HTR-8/SVneo (cell line): ENCODE data around the gene DIPK1A.

Source experiments
- DNase-seq: peaks from one replicate; pipeline ENCODE4 v3.0.0; 2011; ENCODE audit warnings: low spot score, mixed read lengths; ENCODE audit not compliant: insufficient read length
- FAIRE-seq: peaks from 2 replicates; lab custom pipeline; 2011; peaks lifted over from hg19 to GRCh38; lab: Jason Lieb, UNC

DIPK1A gene

DNA sequence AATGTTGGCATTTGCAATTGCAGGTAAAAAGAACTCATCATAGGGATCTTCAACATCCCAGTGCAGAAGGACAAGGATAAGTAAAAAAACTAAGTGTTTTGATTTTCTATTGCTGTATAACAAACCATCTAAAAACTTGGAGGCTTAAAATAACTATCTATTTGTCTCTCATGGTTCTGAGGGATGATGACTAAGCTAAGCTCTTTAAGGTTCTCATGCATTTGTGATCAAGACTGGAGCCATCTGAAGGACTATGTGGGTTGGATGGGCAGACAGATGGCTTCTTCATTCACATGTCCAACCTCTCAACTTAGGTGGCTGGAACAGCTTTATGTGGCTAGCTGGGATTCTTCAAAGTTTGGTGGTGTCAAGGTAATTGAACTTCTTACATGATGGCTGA is 78.0 kb downstream of the DIPK1A start:
- DNase-seq, result no peak
- FAIRE-seq, result no peak

DNA sequence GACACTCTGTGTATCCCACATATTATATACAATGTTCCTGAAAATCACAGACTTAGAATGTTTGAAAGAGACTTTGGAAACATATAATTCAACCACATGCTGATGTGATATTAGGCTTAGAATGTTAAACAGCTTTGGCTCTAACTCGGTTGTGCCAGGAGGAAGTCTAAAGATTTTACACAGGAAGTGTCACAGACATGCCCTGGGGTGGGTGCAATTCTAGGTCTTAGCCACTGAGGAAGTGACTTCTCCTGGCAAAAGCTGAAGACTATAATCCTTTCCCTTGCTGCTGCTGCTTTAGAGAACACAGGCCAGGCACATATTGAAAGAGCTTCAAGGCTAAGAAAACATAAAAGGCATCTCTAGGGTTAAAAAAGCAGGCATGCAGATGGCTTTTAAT is 78.4 kb downstream of the DIPK1A start:
- no peak for DNase-seq
- FAIRE-seq, result no peak

- DNase-seq (no peak), FAIRE-seq (no peak)
Measured at GRCh38 chr1:92881391-92881790, 79.9 kb downstream of the DIPK1A start.

GRCh38 chr1:92879316-92879968 is 81.8 kb downstream of the DIPK1A start:
- DNase-seq (no peak), FAIRE-seq (no peak)

DNA sequence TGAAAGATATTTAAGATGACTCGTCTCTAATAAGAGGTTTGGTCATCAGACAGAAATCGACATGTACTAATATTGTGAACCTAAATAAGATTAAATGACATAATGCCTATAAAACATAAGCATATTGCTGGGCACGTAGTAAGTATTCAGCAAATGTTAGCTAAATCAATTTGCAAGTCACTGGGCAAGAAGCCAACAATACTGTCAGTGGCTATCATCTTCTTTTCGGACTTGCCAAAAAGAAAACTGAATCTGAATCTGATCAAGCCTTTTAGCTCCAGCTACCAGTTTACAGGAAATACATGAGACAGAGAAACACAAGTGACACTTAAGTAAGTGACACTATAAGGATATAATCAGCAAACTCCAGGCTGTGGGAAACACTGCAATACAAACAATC is 83.5 kb downstream of the DIPK1A start:
- FAIRE-seq, result no peak
- DNase-seq, result no peak

- DNase-seq (no peak), FAIRE-seq (no peak)
Measured at GRCh38 chr1:92877081-92877711, 84.1 kb downstream of the DIPK1A start.

DNA sequence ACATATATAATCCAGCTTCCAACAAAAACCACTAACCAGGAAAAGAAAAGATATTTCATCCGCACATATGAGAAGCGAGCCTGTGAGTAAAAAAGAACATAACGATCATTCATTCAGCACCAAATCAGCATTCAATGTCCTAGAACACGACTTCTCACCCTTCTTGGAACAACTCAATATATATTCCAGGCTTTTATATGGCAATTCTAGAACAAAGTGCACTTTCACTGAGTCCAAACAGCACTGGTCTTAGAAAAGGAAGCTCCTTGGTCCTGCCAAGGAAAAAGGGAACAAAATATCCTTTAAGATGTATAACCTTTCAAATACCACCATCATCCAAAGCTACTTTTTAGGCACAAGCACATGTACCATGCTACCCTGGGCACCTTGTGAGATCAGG is 84.9 kb downstream of the DIPK1A start:
- no peak for FAIRE-seq

DNA sequence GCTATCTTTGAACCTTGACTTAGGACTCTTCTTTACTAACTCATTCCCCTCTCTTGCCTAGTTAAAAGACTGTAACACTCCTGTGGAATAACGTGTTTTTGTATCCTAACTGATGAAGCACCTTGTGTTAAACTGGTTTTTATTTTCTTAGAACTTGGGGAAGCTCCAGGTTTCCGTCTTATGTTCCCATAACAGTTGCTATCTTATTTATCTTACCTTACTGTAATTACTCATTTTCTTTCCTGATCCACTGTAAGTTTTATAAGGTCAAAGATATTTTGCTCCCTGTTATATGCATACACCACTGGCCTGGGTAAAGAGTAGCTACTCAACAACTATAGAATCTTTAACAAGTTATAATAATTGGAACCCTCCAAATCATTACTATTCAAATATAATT is 86.3 kb downstream of the DIPK1A start:
- no peak for FAIRE-seq

More for the DNA sequence above, 84.9 kb downstream of the DIPK1A start:
- DNase-seq, result no peak

DNA sequence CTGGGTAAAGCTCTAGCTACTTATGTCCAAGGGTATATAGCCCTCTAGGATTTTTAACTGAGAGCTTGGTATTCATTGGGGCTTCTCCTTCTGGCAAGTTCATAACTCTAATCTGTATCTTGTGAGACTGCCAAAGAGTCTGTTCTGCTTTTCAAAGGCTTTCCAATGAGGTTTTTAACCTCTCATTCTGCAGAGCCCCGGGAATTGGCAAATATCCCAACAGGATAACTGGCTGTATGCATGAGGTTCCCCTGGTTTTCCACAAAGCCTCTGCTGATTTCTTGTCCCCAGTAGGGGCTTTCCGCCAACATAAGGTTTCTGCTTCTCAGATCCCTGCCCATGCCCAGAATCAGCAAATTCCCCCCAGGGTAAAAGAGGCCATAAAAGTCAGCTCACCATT is 88.5 kb downstream of the DIPK1A start:
- DNase-seq (no peak), FAIRE-seq (no peak)

More for the DNA sequence above, 86.3 kb downstream of the DIPK1A start:
- DNase-seq, result no peak

DNA sequence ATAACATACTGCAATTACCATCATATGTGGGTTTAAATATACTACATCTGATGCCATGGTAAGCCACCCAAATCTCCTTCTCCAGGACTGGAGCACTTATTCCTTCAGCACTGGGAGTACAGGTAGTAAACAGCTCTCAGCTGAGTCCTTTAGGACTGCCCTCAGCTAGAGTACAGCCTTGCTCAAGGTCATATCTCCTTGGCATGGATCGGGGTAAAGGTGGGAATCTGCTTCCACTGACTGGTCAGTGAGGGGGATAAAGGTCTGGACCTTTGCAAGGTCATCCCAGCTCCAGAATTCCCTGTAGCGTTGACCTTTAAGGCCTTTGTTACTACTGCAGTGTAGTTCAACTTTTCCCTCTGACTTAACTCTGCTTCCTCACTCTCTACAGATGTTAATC is 90.7 kb downstream of the DIPK1A start:
- no peak for DNase-seq
- no peak for FAIRE-seq

GRCh38 chr1:92864131-92864530 is 97.1 kb downstream of the DIPK1A start:
- FAIRE-seq, result no peak

DNA sequence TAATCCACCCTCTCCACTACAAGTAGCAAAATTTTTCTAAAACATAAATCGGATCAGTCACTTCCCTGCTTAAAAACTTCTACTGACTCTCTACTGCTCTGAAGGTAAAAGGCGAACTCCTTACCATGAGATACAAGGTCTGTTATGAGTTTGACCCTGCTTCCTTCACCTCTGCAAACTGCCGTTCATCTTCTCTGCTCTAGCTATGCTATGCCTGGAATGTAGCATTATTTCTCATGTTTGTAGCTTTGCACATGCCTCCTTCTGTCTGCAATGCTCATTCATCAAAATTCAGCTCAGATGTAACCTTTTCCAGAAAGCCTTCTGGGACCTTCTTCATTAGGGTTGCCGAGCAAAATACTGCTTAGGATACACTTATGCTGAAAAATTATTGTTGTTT is 98.7 kb downstream of the DIPK1A start:
- peak; percentile 44 for FAIRE-seq
- no peak for DNase-seq

More at GRCh38 chr1:92864131-92864530, 97.1 kb downstream of the DIPK1A start:
- DNase-seq, result no peak

- no peak for DNase-seq
- no peak for FAIRE-seq
Measured at GRCh38 chr1:92859400-92860039, 101.7 kb downstream of the DIPK1A start.

- DNase-seq, result peak; percentile 63
- FAIRE-seq, result peak; percentile 88
Measured at GRCh38 chr1:92858564-92859399, 102.5 kb downstream of the DIPK1A start.

GRCh38 chr1:92857817-92858216 is 103.4 kb downstream of the DIPK1A start:
- DNase-seq, result no peak
- no peak for FAIRE-seq

GRCh38 chr1:92855236-92855635 is 106.0 kb downstream of the DIPK1A start:
- FAIRE-seq, result no peak
- no peak for DNase-seq

GRCh38 chr1:92854101-92854785 is 107.0 kb downstream of the DIPK1A start:
- DNase-seq (no peak), FAIRE-seq (no peak)

GRCh38 chr1:92853299-92853698 is 108.0 kb downstream of the DIPK1A start:
- DNase-seq (no peak), FAIRE-seq (no peak)

GRCh38 chr1:92851729-92852128 is 109.5 kb downstream of the DIPK1A start:
- FAIRE-seq (no peak), DNase-seq (no peak)

DNA sequence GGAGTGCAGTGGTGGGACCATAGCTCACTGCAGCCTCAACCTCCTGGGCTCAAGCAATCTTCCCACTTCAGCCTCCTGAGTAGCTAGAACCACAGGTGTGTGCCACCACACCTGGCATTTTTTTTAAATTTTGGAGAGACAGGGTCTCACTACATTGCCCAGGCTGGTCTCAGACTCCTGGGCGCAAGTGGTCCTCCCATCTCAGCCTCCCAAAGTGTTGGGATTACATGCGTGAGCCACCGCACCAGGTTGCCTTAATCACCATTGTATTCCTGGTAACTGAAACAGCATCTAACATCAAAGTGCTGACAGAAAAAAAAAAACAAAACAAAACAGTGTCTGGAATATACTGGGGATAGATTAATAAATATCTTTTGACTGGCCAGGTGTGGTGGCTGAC is 111.2 kb downstream of the DIPK1A start:
- DNase-seq, result no peak
- no peak for FAIRE-seq
